Adrenal gland (tissue), 12 donors: ENCODE data around the gene KRT79. TPM values are rescaled to one million over a fixed set of nuclear protein-coding genes. Genes with fewer than 3 reads are reported as not detected.
A peak's percentile ranks its signal among the peaks of the same experiment; 100 is the strongest.

ENCODE experiments used
- DNase-seq, 7 donors: peaks; one replicate each; pipeline ENCODE4 v3.0.0-alpha.2; 2019 to 2020
- H3K27ac ChIP-seq, 5 donors: fragments of 200-600 bp; sonication (generic) in 4 of 5; 1 replicate in 3 of 5; 2 replicates in 2 of 5; pipeline versions ENCODE4 v1.5.1 to v1.8.0; 2016 to 2020; ENCODE audit warnings: mild to moderate bottlenecking in 1 of 5
- H3K27me3 ChIP-seq: fragments of 200-600 bp; 2 replicates; pipeline ENCODE4 v1.8.0; 2021
- H3K36me3 ChIP-seq, 2 donors: fragments of 200-600 bp; replicated peaks in 1 of 2; 1 replicate in 1 of 2; 2 replicates in 1 of 2; pipeline versions ENCODE4 v1.5.1 to v1.8.0; 2018 to 2022
- H3K4me1 ChIP-seq, 2 donors: fragments of 200-600 bp; replicated peaks in 1 of 2; 1 replicate in 1 of 2; 2 replicates in 1 of 2; pipeline versions ENCODE4 v1.5.1 to v1.8.0; 2018 to 2021
- H3K4me3 ChIP-seq, 4 donors: fragments of 200-600 bp; sonication (generic) in 3 of 4; one replicate each; pipeline ENCODE4 v1.5.1; 2016 to 2018
- H3K9me3 ChIP-seq, 3 donors: fragments of 200-600 bp; sonication (generic) in 1 of 3; replicated peaks in 1 of 3; 1 replicate in 2 of 3; 2 replicates in 1 of 3; pipeline versions ENCODE4 v1.5.1 to v1.8.0; 2016 to 2021
- POLR2A ChIP-seq, 2 donors: fragments of 450-650 bp; IDR thresholded peaks; one replicate each; pipeline ENCODE4 v1.6.1; 2017; ENCODE audit warnings: antibody characterized with exemption in 2 of 2, mild to moderate bottlenecking in 2 of 2, moderate library complexity in 1 of 2
- WGBS, 4 donors: extraction: QIAGEN DNeasy Blood & Tissue Kit in 2 of 4; methylation state at CpG; one replicate each; pipeline versions ENCODE4 v1.1.5 to v1.1.7; 2013 to 2017; 5-methylcytosine and 5-hydroxymethylcytosine counted together
- intact Hi-C, 2 donors: fragments of 100-400 bp; cut with DNase I; formaldehyde crosslinking; loops; one replicate each; pipeline versions ENCODE4 v1.14.1 to v1.15.0; 2022 to 2023
- polyA plus RNA-seq, 3 donors: library from polyadenylated mRNA; stranded (reverse); fragments of 200-250 nt in 2 of 3; fragments of 350-450 nt in 1 of 3; fragmentation: Illumina TruSeq in 1 of 3; extraction: RNeasy Lipid Tissue Mini Kit (QIAGEN cat#74804) in 1 of 3; gene quantifications; one replicate each; pipeline ENCODE4 v1.2.3, GENCODE V29; 2013 to 2014
- total RNA-seq, 9 donors: library from RNA; depleted of rRNA in 4 of 9; stranded (reverse); fragments of >200 nt in 4 of 9; fragments of 120-200 nt in 1 of 9; fragmentation: NEBNext Ultra II Directional in 1 of 9; extraction: Animal tissue kit (Norgen Biotek cat#: 25700) in 1 of 9; gene quantifications; one replicate each; pipeline versions ENCODE4 v1.1.0 to v1.2.4, GENCODE V29; 2013 to 2023
- TF ChIP-seq, protein P1 (sequence below), 6 experiments: fragments of 450-650 bp in 4 of 6; fragments of 200-600 bp in 2 of 6; sonication (generic) in 1 of 6; IDR thresholded peaks; 1 replicate in 5 of 6; 2 replicates in 1 of 6; pipeline versions ENCODE4 v1.5.1 to v1.8.0; 2016 to 2021; ENCODE audit warnings: antibody characterized with exemption in 6 of 6, mild to moderate bottlenecking in 2 of 6, moderate library complexity in 1 of 6
- donor health status: healthy with polysubstance abuse.
- donor health status: Bipolar disorder and iron deficiency.
- donor health status: DM: yes; HTN: yes; CAD: no.
- donor health status: DM: no; HTN: no; CAD: no.
- donor health status: DM: no; HTN: no; CAD: no.
- donor health status: DM: yes; HTN: yes; CAD: no.

The KRT79 gene
- total and polyA plus RNA-seq, 12 donors = 0.24 TPM; not detected in 11

DNA sequence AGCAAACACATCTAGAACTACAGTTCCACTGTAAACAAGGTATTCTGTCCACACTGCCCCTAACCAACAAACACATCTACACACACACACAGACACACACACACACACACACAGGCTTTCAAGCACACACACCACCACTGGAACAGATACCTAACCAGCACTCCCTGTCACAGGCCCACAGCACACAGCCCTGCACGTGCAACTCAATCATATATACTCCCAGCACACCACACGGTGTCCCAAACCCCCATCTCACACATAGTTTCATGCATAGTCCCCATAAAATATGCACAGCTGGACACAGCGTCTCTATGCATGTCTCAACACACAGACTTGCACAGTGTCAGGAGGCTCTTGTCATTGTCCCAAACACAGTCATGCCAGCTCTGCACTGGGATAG, 43.1 kb upstream of the KRT79 start:
- H3K27ac ChIP-seq = no peak overlapping the region

DNA sequence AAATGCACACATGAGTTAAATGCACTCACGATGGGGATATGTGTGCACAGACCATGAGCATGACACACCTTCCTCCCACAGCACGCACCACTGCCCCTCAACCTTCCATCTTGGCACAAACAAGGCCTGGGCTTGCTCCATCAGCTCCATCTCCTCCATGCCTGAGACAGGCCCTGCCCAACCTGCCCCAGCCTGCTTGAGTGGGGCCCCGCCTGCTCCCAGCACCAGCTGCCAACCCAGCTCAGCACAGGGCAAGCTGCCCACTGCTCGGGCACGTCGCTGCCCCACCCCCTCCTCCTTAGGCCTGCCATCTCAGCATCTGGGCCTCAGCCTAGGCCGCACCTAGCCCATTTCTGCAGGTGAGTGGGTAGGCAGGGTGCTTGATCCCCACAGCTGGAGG, 42.3 kb upstream of the KRT79 start:
- WGBS, 4 donors = 76 to 96% (median 80%) methylated on average over 3 to 7 of the region's 7 CpGs
- H3K4me1 ChIP-seq = peaks cover 0 to 10% of the 10 kb centered on the region in 2 donors
- no peak overlapping the region for H3K27ac ChIP-seq
- peak in 3 of 7 donors; percentile 32 to 55 (median 39) for DNase-seq
- no peaks in the 10 kb centered on the region for H3K9me3 ChIP-seq
- H3K36me3 ChIP-seq = no peaks in the 10 kb centered on the region
- H3K27me3 ChIP-seq = no peaks in the 10 kb centered on the region
- H3K4me3 ChIP-seq = no peak overlapping the region
- TF ChIP-seq, protein P1, sequence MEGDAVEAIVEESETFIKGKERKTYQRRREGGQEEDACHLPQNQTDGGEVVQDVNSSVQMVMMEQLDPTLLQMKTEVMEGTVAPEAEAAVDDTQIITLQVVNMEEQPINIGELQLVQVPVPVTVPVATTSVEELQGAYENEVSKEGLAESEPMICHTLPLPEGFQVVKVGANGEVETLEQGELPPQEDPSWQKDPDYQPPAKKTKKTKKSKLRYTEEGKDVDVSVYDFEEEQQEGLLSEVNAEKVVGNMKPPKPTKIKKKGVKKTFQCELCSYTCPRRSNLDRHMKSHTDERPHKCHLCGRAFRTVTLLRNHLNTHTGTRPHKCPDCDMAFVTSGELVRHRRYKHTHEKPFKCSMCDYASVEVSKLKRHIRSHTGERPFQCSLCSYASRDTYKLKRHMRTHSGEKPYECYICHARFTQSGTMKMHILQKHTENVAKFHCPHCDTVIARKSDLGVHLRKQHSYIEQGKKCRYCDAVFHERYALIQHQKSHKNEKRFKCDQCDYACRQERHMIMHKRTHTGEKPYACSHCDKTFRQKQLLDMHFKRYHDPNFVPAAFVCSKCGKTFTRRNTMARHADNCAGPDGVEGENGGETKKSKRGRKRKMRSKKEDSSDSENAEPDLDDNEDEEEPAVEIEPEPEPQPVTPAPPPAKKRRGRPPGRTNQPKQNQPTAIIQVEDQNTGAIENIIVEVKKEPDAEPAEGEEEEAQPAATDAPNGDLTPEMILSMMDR (IDR thresholded peaks at IDR 0.05) = no peak
- TF ChIP-seq POLR2A (IDR thresholded peaks at IDR 0.05) = no peak
- intact Hi-C loops = loop anchor here (5.0 to 10.0 kb wide), 3 partner anchors 294 to 732 kb away; no protein-coding TSS in a partner anchor

More for the DNA sequence above, 43.1 kb upstream of the KRT79 start:
- no peak for TF ChIP-seq POLR2A (IDR thresholded peaks at IDR 0.05)
- TF ChIP-seq, protein P1 (IDR thresholded peaks at IDR 0.05) = no peak
- H3K9me3 ChIP-seq = no peaks in the 10 kb centered on the region
- H3K27me3 ChIP-seq = no peaks in the 10 kb centered on the region
- no peak overlapping the region for H3K4me3 ChIP-seq
- DNase-seq = no peak
- 80 to 93% (median 88%) methylated on average over 3 of the region's 3 CpGs for WGBS, 4 donors
- intact Hi-C loops = loop anchor here (5.0 to 10.0 kb wide), 3 partner anchors 295 to 732 kb away; no protein-coding TSS in a partner anchor
- H3K36me3 ChIP-seq = no peaks in the 10 kb centered on the region
- peaks cover 0 to 10% of the 10 kb centered on the region in 2 donors for H3K4me1 ChIP-seq

DNA sequence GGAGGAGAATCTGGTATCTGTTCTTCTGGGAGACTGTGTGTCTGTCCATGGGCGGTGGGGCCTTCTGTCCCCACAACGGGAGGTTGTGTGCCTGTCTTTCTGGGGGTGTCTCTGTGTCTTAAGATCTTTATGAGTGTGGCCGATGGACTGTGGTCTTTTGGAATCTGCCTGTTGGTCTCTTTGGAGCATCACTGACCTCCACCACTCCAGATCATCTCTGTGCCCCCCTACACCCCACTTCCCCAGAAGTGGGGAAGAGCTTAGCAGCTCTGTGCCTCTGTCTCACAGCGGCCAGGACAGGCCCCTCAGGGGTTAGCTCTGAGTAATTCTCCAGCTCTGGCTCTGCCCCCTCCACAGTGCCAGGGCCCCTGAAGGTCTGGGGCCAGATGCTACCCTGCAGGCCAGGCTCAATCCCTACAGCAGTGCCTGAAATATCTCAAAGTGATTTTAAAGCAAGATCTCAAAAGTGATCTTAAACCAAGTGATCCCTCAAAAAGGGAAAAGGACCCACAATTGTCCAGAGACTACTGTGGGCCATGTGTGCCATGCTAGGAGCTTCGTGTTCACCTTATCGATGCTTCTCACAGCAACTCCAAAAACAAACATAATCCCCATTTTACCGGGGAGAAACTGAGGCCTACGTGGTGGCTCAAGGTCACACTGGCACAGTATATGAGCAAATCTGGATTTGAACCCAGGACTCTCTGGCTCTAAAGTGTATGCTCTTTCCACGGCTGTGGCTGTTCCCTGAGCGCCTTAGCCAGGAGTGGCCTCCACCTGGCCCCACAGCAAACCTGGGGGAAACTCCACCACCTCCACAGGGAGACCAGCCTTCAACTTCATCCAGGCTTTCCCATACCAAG, 40.7 kb upstream of the KRT79 start:
- no peak for TF ChIP-seq POLR2A (IDR thresholded peaks at IDR 0.05)
- TF ChIP-seq, protein P1 (IDR thresholded peaks at IDR 0.05) = no peak
- H3K27ac ChIP-seq = peak overlapping the region in 1 of 5 donors; percentile 30
- 65 to 91% (median 71%) methylated on average over 9 to 10 of the region's 10 CpGs for WGBS, 4 donors
- H3K36me3 ChIP-seq = no peaks in the 10 kb centered on the region
- H3K4me1 ChIP-seq = peaks cover 0 to 10% of the 10 kb centered on the region in 2 donors
- DNase-seq = no peak
- no peaks in the 10 kb centered on the region for H3K9me3 ChIP-seq
- intact Hi-C loops = loop anchor here (5.0 to 10.0 kb wide), 5 partner anchors 293 to 730 kb away; partner anchors contain the start of gene KRT85 (in 1 of the 2)
- H3K4me3 ChIP-seq = peak overlapping the region in 1 of 4 donors; percentile 60
- no peaks in the 10 kb centered on the region for H3K27me3 ChIP-seq

DNA sequence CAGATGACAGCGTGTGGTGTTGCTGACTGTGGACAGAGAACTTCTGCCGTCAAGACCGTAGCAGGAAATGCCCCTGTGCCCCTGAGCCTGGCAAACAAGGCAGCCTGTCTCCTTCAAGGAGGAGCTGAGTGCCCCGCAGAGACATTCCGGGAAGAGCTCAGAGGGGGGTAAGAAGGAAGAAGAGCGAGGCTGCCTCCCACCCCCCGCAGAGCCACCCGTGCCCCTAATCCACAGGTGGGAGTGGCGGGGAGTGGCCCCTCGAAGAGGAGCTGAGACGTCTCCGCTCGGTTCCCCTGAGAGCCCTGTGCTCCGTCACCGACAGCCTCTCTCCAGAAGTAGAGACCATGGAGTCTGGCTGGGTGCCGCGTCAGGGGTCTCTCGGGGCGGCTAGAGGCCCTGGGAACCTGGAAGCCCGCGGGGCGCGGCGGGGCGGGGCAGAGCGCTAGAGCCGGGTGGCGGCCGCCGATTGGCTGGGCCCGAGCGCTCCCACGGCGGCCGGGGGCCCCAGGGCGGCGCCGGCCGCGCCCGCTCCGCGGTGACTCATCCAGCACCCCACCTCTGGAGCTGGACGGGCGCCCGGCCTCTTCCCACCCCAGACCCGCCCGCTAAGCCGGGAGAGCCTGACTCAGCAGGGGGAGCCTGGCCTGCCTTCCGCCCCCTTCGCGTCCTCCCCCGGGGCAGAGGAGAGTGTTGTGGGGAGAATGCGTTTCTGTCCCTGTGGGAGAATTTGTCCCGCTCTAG, 39.9 kb upstream of the KRT79 start:
- Histone ChIP-seq H3K9me3 (no peaks in the 10 kb centered on the region), H3K27me3 (no peaks in the 10 kb centered on the region), H3K4me1 (peaks cover 0 to 10% of the 10 kb centered on the region in 2 donors), H3K36me3 (no peaks in the 10 kb centered on the region), H3K4me3 (peak overlapping the region in 1 of 4 donors; percentile 60), H3K27ac (peak overlapping the region in 2 of 5 donors; percentile 30 to 57)
- intact Hi-C loops = loop anchor here (5.0 to 10.0 kb wide), 3 partner anchors 507 to 729 kb away; partner anchors contain the start of gene KRT85 (in 1 of the 2)
- no peak for TF ChIP-seq POLR2A (IDR thresholded peaks at IDR 0.05)
- TF ChIP-seq, protein P1 (IDR thresholded peaks at IDR 0.05) = no peak
- peak; percentile 63 to 92 (median 75) for DNase-seq
- 2 to 12% (median 3%) methylated on average over 14 to 55 of the region's 55 CpGs for WGBS, 4 donors
